Mesenchymal stem cell (in vitro differentiated cells and primary cell): ENCODE data around the gene EFNA5.
A peak's percentile ranks its signal among the peaks of the same experiment; 100 is the strongest.
"Not testable (repeated sequence)": the region's sequence is repeated elsewhere in the genome, so short reads cannot be mapped to it uniquely, and the experiment has no call there.

ENCODE experiments used
- DNase-seq: peaks from one replicate; pipeline ENCODE4 v3.0.0-alpha.2; 2013
- H2AFZ ChIP-seq: one replicate; pipeline ENCODE4 v1.6.1; 2013; ENCODE audit warnings: low read depth, mild to moderate bottlenecking, control low read depth, inconsistent platforms, low read length, moderate library complexity
- H2AK5ac ChIP-seq: 2 replicates; pipeline ENCODE4 v1.6.1; 2013; ENCODE audit warnings: low read length, moderate library complexity, mild to moderate bottlenecking, inconsistent platforms; ENCODE audit not compliant: severe bottlenecking
- H2BK120ac ChIP-seq: one replicate; pipeline ENCODE4 v1.6.1; 2013; ENCODE audit warnings: low read depth, mild to moderate bottlenecking, inconsistent platforms, low read length, moderate library complexity
- H2BK12ac ChIP-seq, 2 experiments: one replicate each; pipeline ENCODE4 v1.6.1; 2013; ENCODE audit warnings: inconsistent platforms in 2 of 2, low read length in 2 of 2, mild to moderate bottlenecking in 2 of 2, moderate library complexity in 2 of 2, control low read depth in 1 of 2
- H2BK15ac ChIP-seq: one replicate; pipeline ENCODE4 v1.6.1; 2013; ENCODE audit warnings: mild to moderate bottlenecking, low read depth, inconsistent platforms; ENCODE audit not compliant: poor library complexity, severe bottlenecking
- H2BK5ac ChIP-seq: 2 replicates; pipeline ENCODE4 v1.6.1; 2013; ENCODE audit warnings: low read depth, mild to moderate bottlenecking, low read length, control low read depth, inconsistent platforms; ENCODE audit not compliant: poor library complexity, severe bottlenecking
- H3K14ac ChIP-seq, 2 experiments: one replicate each; pipeline ENCODE4 v1.6.1; 2013; ENCODE audit warnings: inconsistent platforms in 2 of 2, low read length in 2 of 2, control low read depth in 1 of 2, mild to moderate bottlenecking in 1 of 2, moderate library complexity in 1 of 2
- H3K18ac ChIP-seq, 2 experiments: one replicate each; pipeline ENCODE4 v1.6.1; 2013; ENCODE audit warnings: inconsistent platforms in 2 of 2, low read length in 2 of 2, control low read depth in 1 of 2, low read depth in 1 of 2, mild to moderate bottlenecking in 1 of 2
- H3K23ac ChIP-seq, 2 experiments: one replicate each; pipeline ENCODE4 v1.6.1; 2013; ENCODE audit warnings: inconsistent platforms in 2 of 2, low read length in 2 of 2, mild to moderate bottlenecking in 2 of 2, moderate library complexity in 2 of 2, control low read depth in 1 of 2
- H3K27ac ChIP-seq: 2 replicates; pipeline ENCODE4 v1.5.1; 2013; ENCODE audit warnings: mild to moderate bottlenecking, moderate library complexity, low read length, control low read depth, inconsistent platforms; ENCODE audit not compliant: poor library complexity, severe bottlenecking
- H3K27me3 ChIP-seq, 2 experiments: 2 replicates each; pipeline versions ENCODE4 v1.6.1 to v1.7.0; 2013; ENCODE audit warnings: low read length in 2 of 2, mild to moderate bottlenecking in 2 of 2, moderate library complexity in 2 of 2, control low read depth in 1 of 2, inconsistent platforms in 1 of 2; ENCODE audit not compliant: control insufficient read depth in 1 of 2, insufficient read depth in 1 of 2
- H3K36me3 ChIP-seq, 2 experiments: 2 replicates each; pipeline versions ENCODE4 v1.6.1 to v1.7.0; 2013; ENCODE audit warnings: low read length in 2 of 2, control low read depth in 1 of 2, inconsistent platforms in 1 of 2, low read depth in 1 of 2, mild to moderate bottlenecking in 1 of 2; ENCODE audit not compliant: insufficient read depth in 2 of 2, control insufficient read depth in 1 of 2
- H3K4ac ChIP-seq, 2 experiments: one replicate each; pipeline ENCODE4 v1.6.1; 2013; ENCODE audit warnings: inconsistent platforms in 2 of 2, low read length in 2 of 2, mild to moderate bottlenecking in 2 of 2, moderate library complexity in 2 of 2, control low read depth in 1 of 2, low read depth in 1 of 2
- H3K4me1 ChIP-seq: 2 replicates; pipeline ENCODE4 v1.6.1; 2013; ENCODE audit warnings: low read depth, low read length, control low read depth; ENCODE audit not compliant: control insufficient read depth, insufficient read depth
- H3K4me2 ChIP-seq: 2 replicates; pipeline ENCODE4 v1.6.1; 2013; ENCODE audit warnings: low read length, mild to moderate bottlenecking, inconsistent platforms; ENCODE audit not compliant: poor library complexity, severe bottlenecking
- H3K4me3 ChIP-seq, 2 experiments: 2 replicates each; pipeline versions ENCODE4 v1.5.1 to v1.7.0; 2013; ENCODE audit warnings: low read length in 2 of 2, mild to moderate bottlenecking in 2 of 2, control low read depth in 1 of 2, low read depth in 1 of 2; ENCODE audit not compliant: insufficient read depth in 1 of 2
- H3K79me1 ChIP-seq: replicated peaks from 2 replicates; pipeline ENCODE4 v1.6.1; 2013; ENCODE audit warnings: mild to moderate bottlenecking, control low read depth, low read length, inconsistent platforms; ENCODE audit not compliant: poor library complexity, severe bottlenecking
- H3K9ac ChIP-seq: 2 replicates; pipeline ENCODE4 v1.7.0; 2013; ENCODE audit warnings: mild to moderate bottlenecking, low read length, moderate library complexity
- H3K9me3 ChIP-seq: 2 replicates; pipeline ENCODE4 v1.7.0; 2013; ENCODE audit warnings: mild to moderate bottlenecking, low read length; ENCODE audit not compliant: control insufficient read depth
- H4K8ac ChIP-seq: one replicate; pipeline ENCODE4 v1.6.1; 2013; ENCODE audit warnings: inconsistent platforms, mild to moderate bottlenecking, low read length, moderate library complexity
- H4K91ac ChIP-seq: one replicate; pipeline ENCODE4 v1.6.1; 2013; ENCODE audit warnings: mild to moderate bottlenecking, low read length, inconsistent platforms
- WGBS: methylation state at CpG from one replicate; pipeline ENCODE4 v1.1.7; 2013; ENCODE audit warnings: mixed read lengths; 5-methylcytosine and 5-hydroxymethylcytosine counted together

Gene EFNA5

DNA sequence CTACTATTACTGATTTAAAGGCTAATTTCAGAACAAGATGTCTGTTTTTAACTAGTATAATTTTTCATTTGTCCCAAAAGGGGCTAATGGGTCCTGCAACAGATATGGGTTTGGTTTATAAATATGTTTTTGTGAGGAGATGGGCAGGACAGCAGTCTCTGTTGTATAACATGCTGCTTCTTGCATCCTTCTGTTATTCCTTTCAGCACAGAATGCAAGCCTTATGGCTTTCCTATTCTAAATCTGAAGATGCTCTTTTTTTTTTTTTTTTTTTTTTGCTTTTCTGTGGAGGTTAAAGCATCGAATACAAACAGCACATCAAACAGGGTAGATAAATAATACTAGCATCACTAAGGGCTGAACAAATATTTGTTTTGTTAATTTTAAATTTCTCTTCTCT, 235.7 kb downstream of the EFNA5 start:
- H3K4me2 ChIP-seq, result no peak overlapping the region
- H2BK5ac ChIP-seq, result no peak overlapping the region
- peaks cover 9% of the 10 kb centered on the region for H3K9me3 ChIP-seq
- no peak overlapping the region for H4K8ac ChIP-seq
- H3K4ac ChIP-seq, result no peak overlapping the region
- H3K23ac ChIP-seq, result no peak overlapping the region
- peaks cover 2% of the 10 kb centered on the region for H3K4me1 ChIP-seq
- no peak overlapping the region for H4K91ac ChIP-seq
- no peak overlapping the region for H2AK5ac ChIP-seq
- H3K79me1 ChIP-seq, result peaks cover 23% of the 10 kb centered on the region
- H2BK120ac ChIP-seq, result no peak overlapping the region
- no peak overlapping the region for H3K18ac ChIP-seq
- no peak overlapping the region for H3K14ac ChIP-seq
- H2AFZ ChIP-seq, result no peak overlapping the region
- no peak overlapping the region for H3K4me3 ChIP-seq
- no peak overlapping the region for H2BK12ac ChIP-seq
- no peak overlapping the region for H3K27ac ChIP-seq
- DNase-seq, result no peak
- H3K9ac ChIP-seq, result no peak overlapping the region
- WGBS, result no CpG with 5 or more reads among the region's 1 CpG
- no peaks in the 10 kb centered on the region for H3K27me3 ChIP-seq
- no peak overlapping the region for H2BK15ac ChIP-seq
- H3K36me3 ChIP-seq, result peaks cover 0 to 5% of the 10 kb centered on the region in 2 experiments

DNA sequence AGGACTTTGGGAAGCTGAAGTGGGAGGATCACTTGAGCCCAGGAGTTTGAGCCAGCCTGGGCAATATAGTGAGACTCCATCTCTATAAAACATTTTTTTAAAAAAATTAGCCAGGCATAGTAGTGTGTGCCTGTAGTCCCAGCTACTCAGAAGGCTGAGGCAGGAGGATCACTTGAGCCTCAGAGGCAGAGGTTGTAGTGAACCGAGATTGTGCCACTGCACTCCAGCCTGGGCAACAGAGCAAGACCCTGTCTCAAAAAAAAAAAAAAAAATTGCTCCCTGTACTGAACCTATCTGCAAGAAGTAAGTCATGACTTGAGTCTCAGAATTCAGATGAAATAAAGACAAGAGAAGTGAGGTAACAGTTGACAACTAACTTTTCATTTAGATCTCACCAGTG, 237.1 kb downstream of the EFNA5 start:
- not testable (repeated sequence) for H3K4me2 ChIP-seq, H2BK5ac ChIP-seq

DNA sequence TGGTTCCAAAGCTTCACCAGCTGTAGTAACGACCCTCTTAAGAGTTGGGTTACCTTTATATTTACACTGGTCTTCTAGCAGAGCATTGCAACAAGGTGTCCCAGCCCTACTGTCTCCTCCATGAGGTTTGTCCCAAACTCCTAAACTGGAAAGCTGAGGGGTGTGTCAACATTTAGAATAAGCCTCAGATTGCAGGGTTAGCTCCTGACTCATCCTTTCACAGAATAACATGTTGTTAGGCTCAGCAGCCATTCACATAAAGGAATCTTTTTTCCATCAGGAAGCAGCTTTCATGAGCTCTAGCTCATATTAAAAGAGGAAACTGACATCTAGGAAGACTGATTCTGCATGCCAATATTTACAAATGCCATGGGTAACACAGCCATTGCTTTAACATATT, 238.7 kb downstream of the EFNA5 start:
- Histone ChIP-seq H3K4ac (no peak overlapping the region), H2BK120ac (no peak overlapping the region), H2BK15ac (no peak overlapping the region), H3K79me1 (peaks cover 13% of the 10 kb centered on the region), H3K9me3 (no peaks in the 10 kb centered on the region), H2BK12ac (no peak overlapping the region), H3K36me3 (peaks cover under 1 to 3% of the 10 kb centered on the region in 2 experiments), H3K18ac (no peak overlapping the region), H3K4me1 (peaks cover 2% of the 10 kb centered on the region), H3K4me2 (no peak overlapping the region), H3K9ac (peak overlapping the region; percentile 33), H3K27me3 (no peaks in the 10 kb centered on the region), H4K8ac (no peak overlapping the region), H3K23ac (no peak overlapping the region), H4K91ac (no peak overlapping the region), H2AFZ (no peak overlapping the region), H3K27ac (no peak overlapping the region), H2BK5ac (no peak overlapping the region), H2AK5ac (no peak overlapping the region), H3K14ac (no peak overlapping the region), H3K4me3 (peak overlapping the region in 1 of 2 experiments; percentile 60)
- DNase-seq, result peak; percentile 37
- 64% methylated on average over 1 of the region's 1 CpG for WGBS

More for the DNA sequence above, 237.1 kb downstream of the EFNA5 start:
- H3K4me1 ChIP-seq, DNase-seq, H3K36me3 ChIP-seq, H3K18ac ChIP-seq, H2AFZ ChIP-seq, H3K9ac ChIP-seq, H2BK12ac ChIP-seq, H3K4ac ChIP-seq, H4K91ac ChIP-seq, H2BK120ac ChIP-seq, H4K8ac ChIP-seq, H3K4me3 ChIP-seq, H2BK15ac ChIP-seq, H3K23ac ChIP-seq, H3K27ac ChIP-seq, H2AK5ac ChIP-seq, H3K27me3 ChIP-seq, H3K9me3 ChIP-seq, H3K14ac ChIP-seq: not testable (repeated sequence)
- H3K79me1 ChIP-seq, result peaks cover 15% of the 10 kb centered on the region
- 100% methylated on average over 1 of the region's 1 CpG for WGBS

DNA sequence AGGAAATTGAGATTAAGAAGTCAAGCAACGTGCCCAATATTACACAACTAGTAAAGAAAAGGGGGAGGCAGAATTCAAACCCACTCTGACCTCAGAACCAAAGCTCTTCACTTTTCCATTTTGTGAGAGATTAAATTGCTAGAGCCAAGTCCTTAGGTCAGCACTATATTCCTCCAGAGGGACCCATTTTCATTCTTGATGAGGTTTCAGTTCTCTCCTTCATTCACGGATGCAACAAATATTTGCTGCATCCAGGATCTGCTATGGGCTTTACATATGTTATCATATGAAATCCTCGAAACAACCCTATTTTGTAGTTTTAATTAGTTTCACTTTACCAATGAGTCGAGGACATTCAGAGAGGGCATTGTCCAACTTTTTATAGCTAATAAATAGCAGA, 239.2 kb downstream of the EFNA5 start:
- WGBS, result 95% methylated on average over 4 of the region's 4 CpGs
- H3K9ac ChIP-seq, result peak overlapping the region; percentile 33
- no peak overlapping the region for H2BK15ac ChIP-seq
- H3K79me1 ChIP-seq, result peaks cover 15% of the 10 kb centered on the region
- H3K36me3 ChIP-seq, result peaks cover 3 to 4% of the 10 kb centered on the region in 2 experiments
- H3K4me2 ChIP-seq, result no peak overlapping the region
- no peak overlapping the region for H3K4ac ChIP-seq
- H3K4me1 ChIP-seq, result peaks cover 2% of the 10 kb centered on the region
- no peak overlapping the region for H2BK5ac ChIP-seq
- DNase-seq, result no peak
- H2AFZ ChIP-seq, result no peak overlapping the region
- no peak overlapping the region for H4K8ac ChIP-seq
- no peak overlapping the region for H3K27ac ChIP-seq
- H2BK120ac ChIP-seq, result no peak overlapping the region
- no peaks in the 10 kb centered on the region for H3K9me3 ChIP-seq
- H2AK5ac ChIP-seq, result no peak overlapping the region
- no peak overlapping the region for H3K23ac ChIP-seq
- no peak overlapping the region for H4K91ac ChIP-seq
- peak overlapping the region in 1 of 2 experiments; percentile 60 for H3K4me3 ChIP-seq
- no peak overlapping the region for H3K14ac ChIP-seq
- no peaks in the 10 kb centered on the region for H3K27me3 ChIP-seq
- H3K18ac ChIP-seq, result no peak overlapping the region
- H2BK12ac ChIP-seq, result no peak overlapping the region
